Lower lobe of right lung (tissue), 2 donors: Measurements from ENCODE around the gene ZNF682. TPM values are rescaled to one million over a fixed set of nuclear protein-coding genes. Genes with fewer than 3 reads are reported as not detected.
"Not testable (repeated sequence)": the region's sequence is repeated elsewhere in the genome, so short reads cannot be mapped to it uniquely, and the experiment has no call there.

Source experiments
- ATAC-seq, 2 donors: fragments of 200-7000 bp; cut with Tn5 transposase; one replicate each; pipeline ENCODE4 v1.9.1; 2020 to 2022; ENCODE audit warnings: mild to moderate bottlenecking in 2 of 2, moderate library complexity in 2 of 2
- DNase-seq: peaks from one replicate; pipeline ENCODE4 v3.0.0-alpha.2; 2020
- H3K27ac ChIP-seq: fragments of 200-600 bp; one replicate; pipeline ENCODE4 v1.8.0; 2022
- H3K27me3 ChIP-seq: fragments of 200-600 bp; one replicate; pipeline ENCODE4 v1.8.0; 2022; ENCODE audit warnings: low read depth
- H3K36me3 ChIP-seq: fragments of 200-600 bp; one replicate; pipeline ENCODE4 v1.8.0; 2022; ENCODE audit warnings: mild to moderate bottlenecking
- H3K4me1 ChIP-seq: fragments of 200-600 bp; one replicate; pipeline ENCODE4 v1.8.0; 2022
- H3K4me3 ChIP-seq: fragments of 200-600 bp; one replicate; pipeline ENCODE4 v1.8.0; 2022; ENCODE audit warnings: mild to moderate bottlenecking
- H3K9me3 ChIP-seq: fragments of 200-600 bp; one replicate; pipeline ENCODE4 v1.8.0; 2022
- CTCF ChIP-seq: fragments of 200-600 bp; IDR thresholded peaks from one replicate; pipeline ENCODE4 v1.8.0; 2022; ENCODE audit warnings: antibody characterized with exemption, mild to moderate bottlenecking
- intact Hi-C: fragments of 100-400 bp; cut with DNase I; formaldehyde crosslinking; loops from one replicate; pipeline ENCODE4 v1.11.0; 2022
- total RNA-seq: library from RNA; stranded (reverse); fragmentation: NEBNext Ultra II Directional; extraction: Animal tissue kit (Norgen Biotek cat#: 25700); gene quantifications from one replicate; pipeline ENCODE4 v1.2.1, GENCODE V29; 2021
- donor health status: DM: no; HTN: yes; CAD: no; lungs with severe emphysema.

ZNF682 gene
- total RNA-seq, 1 donor from 2014 or later: 4.6 TPM

- TF ChIP-seq CTCF: no peak
Measured at GRCh38 chr19:20035935-20036334, 3.4 kb downstream of the ZNF682 start.

GRCh38 chr19:20028611-20029010 is 10.7 kb downstream of the ZNF682 start:
- no peak overlapping the region for H3K27ac ChIP-seq
- no peaks in the 10 kb centered on the region for H3K27me3 ChIP-seq
- ATAC-seq: no peak
- intact Hi-C loops: no loop called here
- no peaks in the 10 kb centered on the region for H3K9me3 ChIP-seq
- no peak for TF ChIP-seq CTCF
- no peak overlapping the region for H3K4me3 ChIP-seq
- H3K4me1 ChIP-seq: no peaks in the 10 kb centered on the region
- no peak for DNase-seq
- peaks cover 13% of the 10 kb centered on the region for H3K36me3 ChIP-seq

More at GRCh38 chr19:20035935-20036334, 3.4 kb downstream of the ZNF682 start:
- H3K4me1 ChIP-seq: peaks cover 10% of the 10 kb centered on the region
- DNase-seq (no peak), ATAC-seq (no peak)
- no peaks in the 10 kb centered on the region for H3K27me3 ChIP-seq
- intact Hi-C loops: no loop called here
- H3K9me3 ChIP-seq: no peaks in the 10 kb centered on the region
- no peak overlapping the region for H3K27ac ChIP-seq
- no peaks in the 10 kb centered on the region for H3K36me3 ChIP-seq
- no peak overlapping the region for H3K4me3 ChIP-seq

GRCh38 chr19:20005741-20006140 is 33.6 kb downstream of the ZNF682 start:
- Histone ChIP-seq H3K9me3 (peaks cover 45% of the 10 kb centered on the region), H3K36me3 (peaks cover 8% of the 10 kb centered on the region), H3K4me3 (no peak overlapping the region), H3K27me3 (no peaks in the 10 kb centered on the region), H3K4me1 (no peaks in the 10 kb centered on the region), H3K27ac (no peak overlapping the region)
- TF ChIP-seq CTCF: no peak
- no peak for DNase-seq
- intact Hi-C loops: no loop called here
- no peak for ATAC-seq

GRCh38 chr19:19997656-19998268 is 41.5 kb downstream of the ZNF682 start:
- ATAC-seq: no peak
- Histone ChIP-seq H3K4me1 (no peaks in the 10 kb centered on the region), H3K9me3 (peaks cover 8% of the 10 kb centered on the region), H3K27me3 (no peaks in the 10 kb centered on the region), H3K4me3 (no peak overlapping the region), H3K27ac (no peak overlapping the region), H3K36me3 (no peaks in the 10 kb centered on the region)
- no peak for DNase-seq
- intact Hi-C loops: no loop called here
- peak; percentile 79 for TF ChIP-seq CTCF

- TF ChIP-seq CTCF: no peak
- no peak overlapping the region for H3K27ac ChIP-seq
- no peak for DNase-seq
- no peak overlapping the region for H3K4me3 ChIP-seq
- intact Hi-C loops: no loop called here
- no peaks in the 10 kb centered on the region for H3K4me1 ChIP-seq
- peaks cover 29% of the 10 kb centered on the region for H3K9me3 ChIP-seq
- no peaks in the 10 kb centered on the region for H3K27me3 ChIP-seq
- no peaks in the 10 kb centered on the region for H3K36me3 ChIP-seq
- ATAC-seq: no peak
Measured at GRCh38 chr19:19966862-19967261, 72.4 kb downstream of the ZNF682 start.

GRCh38 chr19:19966126-19966525 is 73.2 kb downstream of the ZNF682 start:
- H3K27ac ChIP-seq, DNase-seq: not testable (repeated sequence)

More at GRCh38 chr19:19966126-19966525, 73.2 kb downstream of the ZNF682 start:
- H3K27me3 ChIP-seq, H3K36me3 ChIP-seq, ATAC-seq, intact Hi-C loops, H3K4me1 ChIP-seq, H3K4me3 ChIP-seq: not testable (repeated sequence)
- peaks cover 29% of the 10 kb centered on the region for H3K9me3 ChIP-seq
